CD14-positive monocyte (primary cell): ENCODE results near the gene BCAN. TPM values are rescaled to one million over a fixed set of nuclear protein-coding genes. Genes with fewer than 3 reads are reported as not detected.

Experiments
- DNase-seq, 3 donors: peaks; one replicate each; pipeline ENCODE4 v3.0.0-alpha.2; 2011 to 2022
- H2AFZ ChIP-seq: 2 replicates; pipeline ENCODE4 v1.6.0; 2012; ENCODE audit warnings: mild to moderate bottlenecking, low read depth, low read length, inconsistent platforms; ENCODE audit not compliant: insufficient read depth, poor library complexity, severe bottlenecking
- H3K27ac ChIP-seq, 2 donors: 1 replicate in 1 of 2; 2 replicates in 1 of 2; pipeline ENCODE4 v1.5.1; 2012 to 2013; ENCODE audit warnings: low read length in 2 of 2, control low read depth in 1 of 2, inconsistent platforms in 1 of 2, low read depth in 1 of 2, mild to moderate bottlenecking in 1 of 2
- H3K27me3 ChIP-seq, 2 donors: one replicate each; pipeline versions ENCODE4 v1.6.0 to v1.6.1; 2011 to 2013; ENCODE audit warnings: low read length in 2 of 2; ENCODE audit not compliant: control insufficient read depth in 2 of 2, insufficient read depth in 2 of 2
- H3K36me3 ChIP-seq, 2 donors: replicated peaks in 1 of 2; 1 replicate in 1 of 2; 2 replicates in 1 of 2; pipeline versions ENCODE4 v1.5.1 to v1.6.1; 2012 to 2013; ENCODE audit warnings: low read length in 2 of 2, control low read depth in 1 of 2, inconsistent platforms in 1 of 2, mild to moderate bottlenecking in 1 of 2; ENCODE audit not compliant: insufficient read depth in 2 of 2, control insufficient read depth in 1 of 2
- H3K4me1 ChIP-seq, 2 donors: 1 replicate in 1 of 2; 2 replicates in 1 of 2; pipeline versions ENCODE4 v1.5.1 to v1.6.1; 2012 to 2013; ENCODE audit warnings: low read length in 2 of 2, control low read depth in 1 of 2, inconsistent platforms in 1 of 2, mild to moderate bottlenecking in 1 of 2, moderate library complexity in 1 of 2; ENCODE audit not compliant: insufficient read depth in 2 of 2, control insufficient read depth in 1 of 2
- H3K4me2 ChIP-seq: replicated peaks from 2 replicates; pipeline ENCODE3; 2012; ENCODE audit warnings: low read length, moderate library complexity, mild to moderate bottlenecking; ENCODE audit not compliant: poor library complexity, severe bottlenecking; ENCODE audit errors: extremely low read depth
- H3K4me3 ChIP-seq, 3 experiments: fragments of 200-600 bp in 1 of 3; sonication (generic) in 1 of 3; replicated peaks in 1 of 3; 1 replicate in 2 of 3; 2 replicates in 1 of 3; pipeline ENCODE4 v1.5.1; 2011 to 2013; ENCODE audit warnings: low read length in 3 of 3, mild to moderate bottlenecking in 3 of 3, control low read depth in 2 of 3, low read depth in 2 of 3, inconsistent platforms in 1 of 3, moderate library complexity in 1 of 3
- H3K79me2 ChIP-seq: 2 replicates; pipeline ENCODE4 v1.6.0; 2012; ENCODE audit warnings: mild to moderate bottlenecking, control low read depth, inconsistent platforms, low read length, moderate library complexity; ENCODE audit not compliant: insufficient read depth
- H3K9ac ChIP-seq: 2 replicates; pipeline ENCODE4 v1.6.0; 2017; ENCODE audit warnings: low read length, mild to moderate bottlenecking; ENCODE audit not compliant: insufficient read depth, poor library complexity, severe bottlenecking
- H3K9me3 ChIP-seq, 2 donors: replicated peaks in 1 of 2; 1 replicate in 1 of 2; 2 replicates in 1 of 2; pipeline versions ENCODE4 v1.5.1 to v1.6.1; 2012 to 2013; ENCODE audit warnings: low read length in 2 of 2, control low read depth in 1 of 2; ENCODE audit not compliant: control insufficient read depth in 1 of 2, insufficient read depth in 1 of 2
- H4K20me1 ChIP-seq: 2 replicates; pipeline ENCODE4 v1.6.0; 2012; ENCODE audit warnings: mild to moderate bottlenecking, low read length, control low read depth, moderate library complexity; ENCODE audit not compliant: insufficient read depth
- H3K27ac Mint-ChIP-seq, 7 donors: one replicate each; pipeline ENCODE4 v1.8.0; 2020; ENCODE audit warnings: mild to moderate bottlenecking in 7 of 7, mixed read lengths in 7 of 7, moderate library complexity in 6 of 7, inconsistent platforms in 2 of 7
- H3K27me3 Mint-ChIP-seq, 3 donors: one replicate each; pipeline ENCODE4 v1.8.0; 2021 to 2022; ENCODE audit warnings: low read depth in 3 of 3, mild to moderate bottlenecking in 3 of 3, mixed read lengths in 3 of 3, moderate library complexity in 3 of 3, inconsistent platforms in 1 of 3
- H3K36me3 Mint-ChIP-seq, 2 donors: one replicate each; pipeline ENCODE4 v1.8.0; 2020; ENCODE audit warnings: mixed read lengths in 2 of 2, inconsistent platforms in 1 of 2, mild to moderate bottlenecking in 1 of 2
- H3K4me1 Mint-ChIP-seq: one replicate; pipeline ENCODE4 v1.8.0; 2020; ENCODE audit warnings: mild to moderate bottlenecking, mixed read lengths
- H3K4me3 Mint-ChIP-seq, 2 donors: one replicate each; pipeline ENCODE4 v1.8.0; 2020; ENCODE audit warnings: mild to moderate bottlenecking in 2 of 2, mixed read lengths in 2 of 2, moderate library complexity in 1 of 2
- H3K9me3 Mint-ChIP-seq, 7 donors: one replicate each; pipeline ENCODE4 v1.8.0; 2020 to 2022; ENCODE audit warnings: mixed read lengths in 7 of 7, mild to moderate bottlenecking in 6 of 7, moderate library complexity in 6 of 7, inconsistent platforms in 2 of 7
- CTCF ChIP-seq: fragments of 200-600 bp; IDR thresholded peaks from one replicate; pipeline ENCODE4 v1.8.0; 2022; ENCODE audit warnings: antibody characterized with exemption, mild to moderate bottlenecking
- whole genome bisulfite sequencing: methylation state at CpG from one replicate; pipeline ENCODE4 v1.1.5; 2013; ENCODE audit warnings: missing lambda C conversion rate; ENCODE audit not compliant: insufficient coverage; 5-methylcytosine and 5-hydroxymethylcytosine counted together
- intact Hi-C, 2 donors: fragments of 100-400 bp; cut with micrococcal nuclease; formaldehyde crosslinking; loops; one replicate each; pipeline versions ENCODE4 v1.15.0 to v1.15.1; 2023
- polyA plus RNA-seq, 3 donors: library from polyadenylated mRNA; depleted of rRNA in 1 of 3; unstranded in 2 of 3; stranded (reverse) in 1 of 3; fragments of 300-500 nt in 2 of 3; fragments of >200 nt in 1 of 3; fragmentation: Illumina TruSeq in 2 of 3; gene quantifications; 1 replicate in 2 of 3; 2 replicates in 1 of 3; pipeline ENCODE4 v1.2.3, GENCODE V29; 2012 to 2021

Gene BCAN
- polyA plus RNA-seq, 3 donors, result not detected

GRCh38 chr1:156652992-156653355 lies 11.1 kb downstream of the BCAN start:
- no peak overlapping the region for H3K4me3 ChIP-seq
- H4K20me1 ChIP-seq, result no peaks in the 10 kb centered on the region
- intact Hi-C loops, result no loop called here
- Mint-ChIP-seq H3K36me3 (peaks cover 0 to 3% of the 10 kb centered on the region in 2 donors), H3K4me1 (peaks cover 16% of the 10 kb centered on the region), H3K4me3 (no peak overlapping the region), H3K9me3 (peaks cover 0 to 18% (median 7%) of the 10 kb centered on the region in 7 donors), H3K27ac (no peak overlapping the region), H3K27me3 (peaks cover 69 to 83% (median 75%) of the 10 kb centered on the region in 3 donors)
- no peaks in the 10 kb centered on the region for H3K79me2 ChIP-seq
- H3K27me3 ChIP-seq, result peaks cover 30 to 66% of the 10 kb centered on the region in 2 donors
- H3K9ac ChIP-seq, result no peak overlapping the region
- H3K27ac ChIP-seq, result no peak overlapping the region
- peaks cover 0 to 15% of the 10 kb centered on the region in 2 donors for H3K9me3 ChIP-seq
- whole genome bisulfite sequencing, result 90% methylated on average over 5 of the region's 9 CpGs
- peaks cover 15% of the 10 kb centered on the region in 2 donors for H3K4me1 ChIP-seq
- no peak for DNase-seq
- H3K36me3 ChIP-seq, result no peaks in the 10 kb centered on the region
- no peak overlapping the region for H2AFZ ChIP-seq
- no peak overlapping the region for H3K4me2 ChIP-seq
- no peak for TF ChIP-seq CTCF

GRCh38 chr1:156654700-156655099 lies 12.8 kb downstream of the BCAN start:
- TF ChIP-seq CTCF, result no peak
- Histone ChIP-seq H3K27me3 (peaks cover 30 to 62% of the 10 kb centered on the region in 2 donors), H3K79me2 (no peaks in the 10 kb centered on the region), H3K36me3 (no peaks in the 10 kb centered on the region), H3K4me1 (peaks cover 22 to 25% of the 10 kb centered on the region in 2 donors), H3K4me2 (no peak overlapping the region), H3K9ac (no peak overlapping the region), H3K27ac (no peak overlapping the region), H2AFZ (no peak overlapping the region), H3K4me3 (no peak overlapping the region), H3K9me3 (peaks cover 0 to 15% of the 10 kb centered on the region in 2 donors), H4K20me1 (no peaks in the 10 kb centered on the region)
- Mint-ChIP-seq H3K27me3 (peaks cover 63 to 78% (median 77%) of the 10 kb centered on the region in 3 donors), H3K36me3 (peaks cover 0 to 3% of the 10 kb centered on the region in 2 donors), H3K4me3 (peak overlapping the region in 1 of 2 donors; percentile 56), H3K4me1 (peaks cover 24% of the 10 kb centered on the region), H3K9me3 (peaks cover 0 to 18% (median 7%) of the 10 kb centered on the region in 7 donors), H3K27ac (no peak overlapping the region)
- intact Hi-C loops, result no loop called here
- no peak for DNase-seq
- no CpG with 5 or more reads among the region's 1 CpG for WGBS
